Pons (tissue), 1 donor: ENCODE results near the gene SRPK3.
"Not testable (repeated sequence)": the region's sequence is repeated elsewhere in the genome, so short reads cannot be mapped to it uniquely, and the experiment has no call there.

Source experiments
- DNase-seq: peaks from one replicate; pipeline ENCODE4 v3.0.0-alpha.2; 2016; ENCODE audit warnings: low spot score

Gene SRPK3

DNA sequence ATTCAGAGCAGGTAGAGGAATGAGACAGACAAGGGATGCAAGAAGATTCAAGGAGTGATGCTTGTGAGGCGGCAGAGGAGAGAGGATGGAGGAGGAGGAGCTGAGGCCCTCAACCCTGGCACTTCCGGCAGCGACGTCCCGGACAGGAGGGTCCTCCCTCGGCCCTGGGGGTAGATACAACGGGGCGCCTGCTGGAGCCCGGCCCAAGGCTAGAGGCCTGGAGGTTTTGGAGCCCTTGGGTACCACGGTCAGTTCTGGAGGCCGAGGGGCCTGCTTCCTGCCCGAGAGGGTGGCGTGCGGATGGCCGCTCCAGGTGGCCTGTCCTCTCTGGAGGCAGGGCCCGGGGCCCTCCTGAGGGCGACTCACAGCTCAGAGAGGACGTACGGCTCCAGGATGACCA lies 27.1 kb downstream of the SRPK3 start:
- no peak for DNase-seq

DNA sequence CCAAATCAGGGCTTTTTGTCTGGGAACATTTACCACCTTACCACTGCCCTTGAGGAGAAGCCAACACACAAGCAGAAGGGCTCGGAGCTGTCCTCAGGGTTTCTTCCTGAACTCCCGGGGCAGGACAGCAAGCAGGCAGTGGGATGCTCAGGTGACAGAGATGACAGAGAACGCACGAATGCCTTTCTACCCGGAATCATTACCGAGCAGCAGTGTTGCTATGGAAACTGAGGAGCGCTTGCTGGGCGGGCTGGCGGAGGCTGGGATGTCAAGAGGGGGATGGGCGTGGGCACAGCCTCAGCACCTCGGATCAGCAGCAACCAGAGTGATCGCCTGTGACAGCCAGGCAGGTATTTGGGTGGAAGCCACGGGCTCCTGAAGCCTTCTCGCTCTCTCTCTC lies 31.4 kb downstream of the SRPK3 start:
- DNase-seq: no peak

DNA sequence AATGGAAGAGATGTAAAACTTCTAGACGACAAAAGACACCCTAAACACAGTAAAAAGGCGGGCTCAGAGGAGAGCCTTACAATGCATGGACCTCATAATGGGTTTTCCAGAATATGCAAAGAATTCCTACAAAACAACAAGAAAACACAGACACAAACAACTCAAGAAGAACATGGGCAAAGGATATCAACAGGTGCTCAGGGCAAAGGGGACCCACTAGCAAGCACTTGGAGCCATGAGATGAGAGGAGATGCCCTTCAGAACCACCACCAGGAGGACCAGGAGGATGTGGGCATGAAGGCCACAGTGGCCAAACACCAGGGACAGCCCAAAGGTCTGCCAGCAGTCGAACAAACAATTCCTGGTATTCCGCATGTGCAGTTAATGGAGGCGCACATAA lies 32.3 kb downstream of the SRPK3 start:
- no peak for DNase-seq

- DNase-seq: no peak
Observed at GRCh38 chrX:153814591-153815315, 33.9 kb downstream of the SRPK3 start.

- DNase-seq: no peak
Observed at GRCh38 chrX:153816831-153817690, 36.2 kb downstream of the SRPK3 start.

GRCh38 chrX:153818064-153818463 lies 37.2 kb downstream of the SRPK3 start:
- DNase-seq: not testable (repeated sequence)

DNA sequence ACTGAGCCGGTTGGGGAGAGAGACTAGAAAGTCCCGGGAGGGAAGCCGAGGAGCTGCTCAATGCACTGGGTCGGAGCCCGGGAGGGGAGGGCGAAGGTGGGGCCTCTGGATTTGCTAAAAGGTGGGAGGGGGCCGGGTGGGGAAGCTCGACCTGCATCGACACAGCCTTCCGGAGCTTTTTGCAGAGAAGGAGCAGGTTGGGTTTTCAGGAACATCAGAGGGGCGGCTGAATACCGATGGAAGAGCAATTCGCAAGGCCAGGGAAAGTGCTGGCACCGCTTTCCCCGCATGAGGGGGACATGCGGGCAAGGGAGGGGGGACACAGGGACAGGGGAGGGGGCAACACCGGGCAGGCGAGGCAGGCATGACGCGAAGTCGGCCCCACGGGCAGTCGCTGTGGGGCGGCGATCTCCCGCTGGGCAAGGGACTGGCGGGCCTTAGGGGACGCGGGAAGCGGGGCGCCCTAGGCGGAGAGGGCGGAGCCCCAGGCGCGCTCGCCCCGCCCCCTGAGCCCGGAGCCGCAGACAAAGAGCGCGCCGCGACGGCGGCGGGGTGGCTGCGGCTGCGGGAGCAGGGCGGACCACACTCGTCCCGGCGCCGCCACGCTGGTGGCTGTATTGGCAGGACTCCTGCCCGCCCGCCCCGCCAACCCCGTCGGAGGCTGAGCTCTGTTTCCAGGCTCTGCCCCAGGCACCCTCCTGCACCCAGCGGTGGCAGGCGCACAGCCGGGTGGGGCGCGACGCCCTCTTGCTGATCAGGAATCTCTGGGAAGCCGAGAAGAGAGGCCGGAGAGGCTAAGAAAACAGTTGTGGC lies 37.9 kb downstream of the SRPK3 start:
- DNase-seq: no peak

- no peak for DNase-seq
Observed at GRCh38 chrX:153819384-153820040, 38.7 kb downstream of the SRPK3 start.

- DNase-seq: no peak
Observed at GRCh38 chrX:153820601-153821000, 39.8 kb downstream of the SRPK3 start.

- DNase-seq: no peak
Observed at GRCh38 chrX:153821066-153821465, 40.2 kb downstream of the SRPK3 start.

GRCh38 chrX:153824348-153824747 lies 43.5 kb downstream of the SRPK3 start:
- DNase-seq: no peak

DNA sequence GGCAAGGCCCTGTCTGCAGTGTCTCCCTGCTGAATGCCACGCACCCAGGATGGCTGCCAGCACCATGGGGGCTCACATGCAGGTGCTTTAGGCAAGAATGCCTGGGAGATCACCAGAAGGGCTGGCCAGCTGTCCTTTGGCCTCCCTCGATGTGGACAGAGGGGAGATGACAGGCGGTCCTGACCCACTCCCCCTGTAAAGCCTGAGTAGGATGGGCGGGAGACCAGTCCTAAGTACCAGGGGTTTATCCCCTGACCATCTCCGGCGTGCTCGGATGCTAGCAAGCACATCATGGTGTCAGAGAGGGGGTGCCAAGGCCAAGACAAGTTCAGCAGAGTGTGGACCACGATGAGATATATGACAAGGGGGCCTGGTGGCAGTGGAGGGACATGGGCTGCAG lies 44.2 kb downstream of the SRPK3 start:
- DNase-seq: no peak

GRCh38 chrX:153827016-153827415 lies 46.2 kb downstream of the SRPK3 start:
- no peak for DNase-seq

GRCh38 chrX:153827903-153828302 lies 47.1 kb downstream of the SRPK3 start:
- DNase-seq: no peak

GRCh38 chrX:153828308-153828707 lies 47.5 kb downstream of the SRPK3 start:
- DNase-seq: no peak

- DNase-seq: no peak
Observed at GRCh38 chrX:153828723-153829548, 48.1 kb downstream of the SRPK3 start.

DNA sequence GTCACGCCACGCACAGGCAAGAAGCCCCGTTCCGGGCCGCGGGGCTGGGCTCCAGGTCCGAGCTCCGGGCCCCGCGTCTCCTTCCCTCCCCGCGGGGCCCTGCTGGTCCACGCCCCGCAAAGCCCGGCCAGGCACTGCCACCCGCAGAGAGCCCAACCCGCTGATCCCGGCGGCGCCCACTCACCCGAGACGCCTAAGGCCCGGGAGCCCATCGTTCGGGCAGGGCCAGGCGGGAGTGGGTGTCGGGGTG lies 48.6 kb downstream of the SRPK3 start:
- DNase-seq: no peak

DNA sequence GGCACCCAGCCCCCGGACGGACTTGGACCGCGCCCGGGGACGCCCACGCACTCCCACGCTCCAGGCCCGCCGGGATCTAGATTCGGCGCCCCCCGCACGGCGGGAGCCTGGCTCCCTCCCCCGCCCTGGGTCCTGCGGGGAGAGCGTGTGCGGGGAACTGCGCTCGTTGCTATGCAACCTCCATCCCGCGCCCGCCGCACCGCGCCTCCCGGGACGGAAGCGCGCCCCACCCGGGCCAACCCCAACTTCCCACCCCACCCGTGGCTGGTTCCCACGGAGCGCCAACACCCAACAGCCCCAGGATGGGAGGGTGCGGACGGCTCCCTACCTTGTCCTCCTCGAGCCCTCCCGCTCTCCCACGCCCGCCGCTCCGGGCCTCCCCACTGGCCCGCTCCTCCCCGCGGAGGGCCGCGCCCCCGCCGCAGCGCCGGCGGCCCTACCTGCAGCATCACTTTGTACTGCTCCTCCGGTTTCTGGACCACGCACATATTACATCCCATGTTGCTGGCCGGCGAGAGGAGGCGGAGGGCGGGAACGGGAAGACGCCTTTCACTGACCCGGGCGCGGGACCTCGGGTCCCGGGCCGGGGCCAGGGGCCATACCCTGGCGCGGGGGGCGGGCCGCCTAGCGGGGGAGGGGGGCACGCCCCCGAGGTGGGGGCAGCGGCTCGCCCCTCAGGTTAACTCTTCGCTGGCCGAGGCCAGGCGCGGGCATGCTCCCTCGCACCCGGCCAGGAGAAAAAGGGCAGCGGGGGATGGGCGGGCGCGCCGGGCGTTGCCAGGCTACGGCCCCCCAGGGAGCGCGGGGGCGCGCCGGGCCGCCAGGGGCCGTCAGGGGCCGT lies 49.2 kb downstream of the SRPK3 start, which contains the start of gene PDZD4:
PDZD4 (minus strand) TSS at position 746 of the 841 bp plus-strand sequence; CDS start at position 500, 246 bp downstream.
- no peak for DNase-seq

- no peak for DNase-seq
Observed at GRCh38 chrX:153830640-153831428, 50.0 kb downstream of the SRPK3 start.
